MCF 10A (cell line): Measurements from ENCODE around the gene WWOX. TPM values are rescaled to one million over a fixed set of nuclear protein-coding genes. Genes with fewer than 3 reads are reported as not detected.

ENCODE experiments used
- BruUV-seq: library from RNA; stranded (reverse); fragments of 400-500 nt; replicated peaks from 2 replicates; lab custom pipeline; 2021; lab: Mats Ljungman, UMichigan
- CTCF ChIA-PET: fragments of 300-600 bp; sonication (Branson Sonifier 250); formaldehyde crosslinking; extraction: SDS; loops from one replicate; lab custom pipeline; 2021; ENCODE audit warnings: antibody characterized with exemption, inconsistent platforms; lab: Yijun Ruan, JAX
- POLR2A ChIA-PET: fragments of 300-600, 350-650 bp; sonication (Branson Sonifier 250); formaldehyde crosslinking; extraction: SDS; loops from one replicate; lab custom pipeline; 2020; ENCODE audit warnings: antibody characterized with exemption, inconsistent platforms; lab: Yijun Ruan, JAX
- DNase-seq: peaks from one replicate; pipeline ENCODE4 v3.0.0-alpha.2; 2018; ENCODE audit not compliant: unreplicated experiment
- H3K27ac Mint-ChIP-seq: one replicate; pipeline ENCODE4 v1.8.0; 2022; ENCODE audit warnings: mild to moderate bottlenecking, low read depth, mixed read lengths; ENCODE audit not compliant: unreplicated experiment
- H3K27me3 Mint-ChIP-seq: one replicate; pipeline ENCODE4 v1.8.0; 2022; ENCODE audit warnings: mixed read lengths; ENCODE audit not compliant: insufficient read depth, unreplicated experiment
- H3K36me3 Mint-ChIP-seq: one replicate; pipeline ENCODE4 v1.8.0; 2022; ENCODE audit warnings: mild to moderate bottlenecking, moderate library complexity, mixed read lengths; ENCODE audit not compliant: insufficient read depth, unreplicated experiment
- H3K4me1 Mint-ChIP-seq: one replicate; pipeline ENCODE4 v1.8.0; 2022; ENCODE audit warnings: mixed read lengths; ENCODE audit not compliant: insufficient read depth, unreplicated experiment
- H3K4me3 Mint-ChIP-seq: one replicate; pipeline ENCODE4 v1.8.0; 2022; ENCODE audit warnings: mild to moderate bottlenecking, moderate library complexity, mixed read lengths; ENCODE audit not compliant: unreplicated experiment
- H3K9me3 Mint-ChIP-seq: one replicate; pipeline ENCODE4 v1.8.0; 2022; ENCODE audit warnings: mixed read lengths; ENCODE audit not compliant: unreplicated experiment
- intact Hi-C: fragments of 100-400 bp; cut with micrococcal nuclease; formaldehyde crosslinking; loops from 2 replicates; pipeline ENCODE4 v1.14.1; 2022
- total RNA-seq: library from RNA; stranded (reverse); gene quantifications from 2 replicates; pipeline ENCODE4 v1.2.3, GENCODE V29; 2022
- TF ChIP-seq, protein P1 (sequence below): fragments of 200-600 bp; IDR thresholded peaks from one replicate; pipeline ENCODE4 v1.8.0; 2022; ENCODE audit warnings: antibody characterized with exemption, mild to moderate bottlenecking; ENCODE audit not compliant: unreplicated experiment

Gene WWOX
- total RNA-seq, 1 experiment from 2014 or later = 18.1 TPM

DNA sequence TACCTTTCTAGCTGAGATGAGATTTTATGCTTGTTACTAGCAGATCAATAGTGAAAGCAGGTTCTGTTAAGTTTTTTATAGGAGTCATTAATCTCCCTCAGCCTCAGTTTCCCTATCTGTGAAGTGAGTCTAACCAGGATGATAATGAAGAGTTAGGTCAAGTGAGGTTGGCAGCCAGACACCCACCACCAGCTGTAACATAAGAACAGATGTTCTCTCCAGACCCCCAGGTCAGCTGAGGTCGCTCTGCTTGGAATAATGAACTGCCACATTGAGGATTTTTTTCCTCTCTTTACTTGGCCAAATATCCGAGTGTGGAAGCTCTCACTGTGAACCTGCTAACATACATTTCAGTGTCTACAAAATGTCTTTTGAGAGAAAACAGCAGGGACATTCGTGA, 389.6 kb downstream of the WWOX start:
- ChIA-PET CTCF (interaction anchor here (0.6 to 1.1 kb wide), 4 partner anchors 15 to 1321 kb away, joined by 3 read pairs; no protein-coding TSS in a partner anchor), POLR2A (interaction anchor here (0.5 to 0.6 kb wide), 2 partner anchors 28 to 437 kb away, joined by 3 read pairs; no protein-coding TSS in a partner anchor)
- H3K27ac Mint-ChIP-seq = no peak overlapping the region
- TF ChIP-seq, protein P1, sequence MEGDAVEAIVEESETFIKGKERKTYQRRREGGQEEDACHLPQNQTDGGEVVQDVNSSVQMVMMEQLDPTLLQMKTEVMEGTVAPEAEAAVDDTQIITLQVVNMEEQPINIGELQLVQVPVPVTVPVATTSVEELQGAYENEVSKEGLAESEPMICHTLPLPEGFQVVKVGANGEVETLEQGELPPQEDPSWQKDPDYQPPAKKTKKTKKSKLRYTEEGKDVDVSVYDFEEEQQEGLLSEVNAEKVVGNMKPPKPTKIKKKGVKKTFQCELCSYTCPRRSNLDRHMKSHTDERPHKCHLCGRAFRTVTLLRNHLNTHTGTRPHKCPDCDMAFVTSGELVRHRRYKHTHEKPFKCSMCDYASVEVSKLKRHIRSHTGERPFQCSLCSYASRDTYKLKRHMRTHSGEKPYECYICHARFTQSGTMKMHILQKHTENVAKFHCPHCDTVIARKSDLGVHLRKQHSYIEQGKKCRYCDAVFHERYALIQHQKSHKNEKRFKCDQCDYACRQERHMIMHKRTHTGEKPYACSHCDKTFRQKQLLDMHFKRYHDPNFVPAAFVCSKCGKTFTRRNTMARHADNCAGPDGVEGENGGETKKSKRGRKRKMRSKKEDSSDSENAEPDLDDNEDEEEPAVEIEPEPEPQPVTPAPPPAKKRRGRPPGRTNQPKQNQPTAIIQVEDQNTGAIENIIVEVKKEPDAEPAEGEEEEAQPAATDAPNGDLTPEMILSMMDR = no peak
- intact Hi-C loops = no loop called here
- no peak overlapping the region for H3K4me3 Mint-ChIP-seq
- no peaks in the 10 kb centered on the region for H3K36me3 Mint-ChIP-seq
- H3K9me3 Mint-ChIP-seq = no peaks in the 10 kb centered on the region
- no peak for DNase-seq
- no TSS peak for BruUV-seq
- no peaks in the 10 kb centered on the region for H3K27me3 Mint-ChIP-seq
- peaks cover 5% of the 10 kb centered on the region for H3K4me1 Mint-ChIP-seq

DNA sequence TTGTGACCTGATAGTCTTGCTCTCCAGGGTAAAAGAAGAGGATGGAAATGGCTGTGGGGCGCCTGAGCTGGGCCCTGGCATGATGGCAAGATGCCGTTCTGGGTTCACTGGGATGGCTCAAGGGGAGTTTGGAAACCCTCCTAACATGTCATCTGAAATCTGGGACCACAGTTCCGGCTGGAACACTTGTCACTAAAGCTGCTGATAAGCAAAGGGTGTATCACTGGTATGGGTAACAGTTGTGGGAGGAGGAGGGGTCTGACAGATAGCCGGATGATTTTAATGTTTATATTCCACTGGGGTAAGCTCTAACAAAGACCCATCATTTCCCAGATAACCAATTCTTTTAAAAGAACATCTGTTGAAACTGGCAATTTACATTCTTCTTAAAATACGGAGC, 390.2 kb downstream of the WWOX start:
- Mint-ChIP-seq H3K36me3 (no peaks in the 10 kb centered on the region), H3K27ac (no peak overlapping the region), H3K27me3 (no peaks in the 10 kb centered on the region), H3K9me3 (no peaks in the 10 kb centered on the region), H3K4me3 (no peak overlapping the region), H3K4me1 (peaks cover 5% of the 10 kb centered on the region)
- BruUV-seq = no TSS peak
- DNase-seq = no peak
- CTCF ChIA-PET = interaction anchor here (0.6 to 1.1 kb wide), 3 partner anchors 15 to 22 kb away, joined by 3 read pairs; no protein-coding TSS in a partner anchor
- TF ChIP-seq, protein P1 = no peak
- intact Hi-C loops = no loop called here
- POLR2A ChIA-PET = interaction anchor here (0.6 kb wide), 1 partner anchor 437 kb away, joined by 3 read pairs; no protein-coding TSS in a partner anchor

DNA sequence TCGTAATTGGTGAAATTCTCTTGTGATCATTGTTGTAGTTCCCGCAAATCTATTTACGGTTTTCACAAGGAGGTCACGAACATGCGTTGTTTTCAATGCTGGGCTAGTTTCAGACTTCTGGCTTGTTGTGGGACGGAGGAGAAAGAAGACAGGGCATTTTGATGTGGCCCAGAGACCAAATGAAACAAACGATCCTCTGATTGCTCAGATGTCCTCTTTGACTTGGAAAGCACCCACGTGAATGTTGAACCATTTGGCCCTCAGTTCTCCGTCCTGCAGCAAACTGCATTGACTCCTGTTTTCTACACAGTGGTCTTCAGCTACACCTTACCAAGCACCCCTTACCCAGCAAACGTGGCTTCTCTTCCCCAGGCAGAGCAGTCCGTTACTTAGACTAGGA, 391.0 kb downstream of the WWOX start:
- DNase-seq = no peak
- BruUV-seq = no TSS peak
- no peaks in the 10 kb centered on the region for H3K36me3 Mint-ChIP-seq
- no peak overlapping the region for H3K4me3 Mint-ChIP-seq
- TF ChIP-seq, protein P1 = no peak
- intact Hi-C loops = no loop called here
- CTCF ChIA-PET = no interaction called here
- H3K27ac Mint-ChIP-seq = no peak overlapping the region
- H3K4me1 Mint-ChIP-seq = peaks cover 5% of the 10 kb centered on the region
- H3K9me3 Mint-ChIP-seq = no peaks in the 10 kb centered on the region
- H3K27me3 Mint-ChIP-seq = no peaks in the 10 kb centered on the region
- POLR2A ChIA-PET = no interaction called here

DNA sequence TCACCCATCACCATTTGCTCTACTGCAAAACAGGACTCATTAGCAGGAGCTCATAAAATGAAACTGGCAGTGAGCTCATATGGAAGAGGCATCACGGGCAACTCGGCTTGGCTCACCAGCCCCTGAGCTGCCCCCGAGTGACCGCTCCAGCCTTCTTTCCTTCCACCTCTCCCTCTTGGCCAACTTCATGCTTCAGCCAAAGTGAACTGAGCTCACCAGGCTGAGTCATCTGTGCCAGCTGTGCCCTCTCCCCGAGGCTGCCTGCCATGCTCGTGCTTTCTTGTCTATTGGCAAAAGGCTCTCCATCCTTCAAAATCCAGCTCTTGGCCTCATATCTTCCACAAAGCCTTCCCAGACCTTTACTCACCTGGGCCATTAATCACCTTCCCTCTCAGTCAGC, 391.4 kb downstream of the WWOX start:
- Mint-ChIP-seq H3K9me3 (no peaks in the 10 kb centered on the region), H3K27me3 (no peaks in the 10 kb centered on the region), H3K4me3 (no peak overlapping the region), H3K27ac (no peak overlapping the region), H3K36me3 (peaks cover under 1% of the 10 kb centered on the region), H3K4me1 (peaks cover 5% of the 10 kb centered on the region)
- ChIA-PET CTCF (interaction anchor here (0.6 to 0.8 kb wide), 2 partner anchors 215 to 1111 kb away, joined by 3 to 4 read pairs; no protein-coding TSS in a partner anchor), POLR2A (interaction anchor here (0.6 kb wide), 1 partner anchor 31 kb away, joined by 4 read pairs; no protein-coding TSS in a partner anchor)
- DNase-seq = peak; percentile 30
- TF ChIP-seq, protein P1 = no peak
- intact Hi-C loops = no loop called here
- no TSS peak for BruUV-seq
